GM06990 (cell line): Measurements from ENCODE around the gene TGM1.

ENCODE experiments used
- DNase-seq: peaks from one replicate; pipeline ENCODE4 v3.0.0-alpha.2; 2011; ENCODE audit not compliant: insufficient read length; ENCODE audit errors: extremely low read depth
- H3K27me3 ChIP-seq: replicated peaks from 2 replicates; pipeline ENCODE4 v1.6.0; 2011; ENCODE audit warnings: low read length; ENCODE audit not compliant: control insufficient read depth, insufficient read depth
- H3K36me3 ChIP-seq: 2 replicates; pipeline ENCODE4 v1.5.1; 2011; ENCODE audit warnings: low read length; ENCODE audit not compliant: control insufficient read depth, insufficient read depth
- H3K4me3 ChIP-seq: replicated peaks from 2 replicates; pipeline ENCODE4 v1.5.1; 2011; ENCODE audit warnings: low read depth, mild to moderate bottlenecking, control low read depth, low read length
- CTCF ChIP-seq: IDR thresholded peaks from 2 replicates; pipeline ENCODE4 v1.5.1; 2011; ENCODE audit warnings: low read length, control low read depth, mild to moderate bottlenecking, inconsistent platforms; ENCODE audit not compliant: insufficient read depth, poor library complexity, severe bottlenecking

TGM1 gene

GRCh38 chr14:24216345-24216699, 46.7 kb downstream of the TGM1 start:
- DNase-seq, result no peak
- Histone ChIP-seq H3K36me3 (peaks cover 5% of the 10 kb centered on the region), H3K4me3 (peak overlapping the region; percentile 92; the same call in 1 of the 2 replicates), H3K27me3 (no peaks in the 10 kb centered on the region)
- no peak for TF ChIP-seq CTCF

- peak; percentile 87 for TF ChIP-seq CTCF
- no peaks in the 10 kb centered on the region for H3K27me3 ChIP-seq
- H3K36me3 ChIP-seq, result peaks cover 7% of the 10 kb centered on the region
- H3K4me3 ChIP-seq, result peak within 1 kb of the TSS; percentile 92
- DNase-seq, result peak; percentile 86
These were observed 47.3 kb downstream of the TGM1 start, which contains the start of gene MDP1 for GRCh38 chr14:24215495-24216344. TSS of gene MDP1 (minus strand) at chr14:24216066. CDS start at chr14:24215955, 111 bp downstream.

DNA sequence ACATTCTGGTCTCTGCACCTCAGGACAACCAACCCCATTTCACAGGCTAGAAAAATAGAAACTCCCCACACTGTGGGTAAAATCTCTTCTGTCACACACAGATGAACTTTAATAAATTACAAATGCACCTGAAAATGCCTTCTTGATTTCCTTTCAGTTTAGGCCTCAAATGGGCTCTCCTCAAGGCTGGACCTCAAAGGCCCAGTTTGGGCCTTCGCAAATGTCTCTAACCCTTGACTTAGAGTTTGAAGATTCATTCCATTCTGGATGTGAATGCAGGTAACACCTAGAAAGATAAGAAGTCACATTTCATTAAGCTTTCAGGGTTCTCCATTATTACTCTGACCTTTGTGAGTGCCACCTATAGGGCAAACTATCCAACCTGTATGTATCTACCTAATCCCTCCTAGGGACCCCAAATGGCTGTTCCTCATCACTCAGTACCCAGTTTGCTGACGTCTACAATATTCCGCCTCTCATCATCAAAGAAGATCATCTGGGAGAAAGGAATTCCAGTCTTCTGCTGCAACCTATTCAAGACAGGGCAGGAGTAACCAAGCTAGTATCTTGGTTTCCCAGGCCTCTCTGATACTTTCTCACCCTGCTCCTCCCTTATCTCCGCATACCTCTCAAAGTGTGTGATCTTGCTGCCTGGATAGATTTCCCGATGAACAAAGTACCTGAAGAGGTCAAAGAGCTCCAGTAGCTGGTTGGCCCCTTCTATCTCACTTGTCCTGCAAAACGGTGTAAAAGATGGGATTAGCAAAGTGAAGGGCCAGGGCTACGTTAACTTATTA, 48.9 kb downstream of the TGM1 start:
- peaks cover 19% of the 10 kb centered on the region for H3K36me3 ChIP-seq
- peak; percentile 24 for TF ChIP-seq CTCF
- no peak for DNase-seq
- peak overlapping the region; percentile 82 for H3K4me3 ChIP-seq
- H3K27me3 ChIP-seq, result no peaks in the 10 kb centered on the region

- DNase-seq, result peak; percentile 96
- peak within 1 kb of the TSS; percentile 82 for H3K4me3 ChIP-seq
- peaks cover 19% of the 10 kb centered on the region for H3K36me3 ChIP-seq
- TF ChIP-seq CTCF, result no peak
- no peaks in the 10 kb centered on the region for H3K27me3 ChIP-seq
These were observed 49.8 kb downstream of the TGM1 start, which contains the start of gene CHMP4A for GRCh38 chr14:24212924-24213865. TSS of gene CHMP4A (minus strand) at chr14:24213488. CDS start at chr14:24213439, 49 bp downstream.

GRCh38 chr14:24211311-24211710, 51.7 kb downstream of the TGM1 start:
- DNase-seq, result no peak
- H3K4me3 ChIP-seq, result no peak overlapping the region
- no peaks in the 10 kb centered on the region for H3K27me3 ChIP-seq
- TF ChIP-seq CTCF, result no peak
- H3K36me3 ChIP-seq, result peaks cover 29% of the 10 kb centered on the region
